Muscle layer of colon (tissue), 2 donors: Measurements from ENCODE around the gene RPS6KL1.

ENCODE experiments used
- H3K27ac ChIP-seq: one replicate; pipeline ENCODE4 v1.7.0; 2013; ENCODE audit warnings: low read depth, mild to moderate bottlenecking, low read length, moderate library complexity
- H3K27me3 ChIP-seq, 2 donors: one replicate each; pipeline ENCODE4 v1.7.0; 2013; ENCODE audit warnings: low read length in 2 of 2, mild to moderate bottlenecking in 2 of 2; ENCODE audit not compliant: insufficient read depth in 2 of 2, control insufficient read depth in 1 of 2
- H3K36me3 ChIP-seq: one replicate; pipeline ENCODE4 v1.7.0; 2013; ENCODE audit warnings: mild to moderate bottlenecking, low read length; ENCODE audit not compliant: insufficient read depth
- H3K4me1 ChIP-seq: one replicate; pipeline ENCODE4 v1.7.0; 2013; ENCODE audit warnings: mild to moderate bottlenecking, low read length; ENCODE audit not compliant: insufficient read depth
- H3K4me3 ChIP-seq, 2 donors: one replicate each; pipeline ENCODE4 v1.7.0; 2013; ENCODE audit warnings: low read length in 2 of 2, low read depth in 1 of 2, mild to moderate bottlenecking in 1 of 2, moderate library complexity in 1 of 2
- H3K9ac ChIP-seq: one replicate; pipeline ENCODE4 v1.7.0; 2013; ENCODE audit warnings: low read length
- H3K9me3 ChIP-seq: one replicate; pipeline ENCODE4 v1.7.0; 2013; ENCODE audit warnings: mild to moderate bottlenecking, low read length
- donor health status: abdominal sarcoma.
- donor health status: Adenocarcinoma of cecum.

RPS6KL1 gene

GRCh38 chr14:74871819-74872218 is 51.2 kb downstream of the RPS6KL1 start:
- Histone ChIP-seq H3K36me3 (no peaks in the 10 kb centered on the region), H3K9me3 (no peaks in the 10 kb centered on the region), H3K9ac (no peak overlapping the region), H3K4me1 (no peaks in the 10 kb centered on the region), H3K4me3 (no peak overlapping the region), H3K27ac (no peak overlapping the region), H3K27me3 (peaks cover 0 to 4% of the 10 kb centered on the region in 2 donors)

- no peak overlapping the region for H3K27ac ChIP-seq
- H3K4me3 ChIP-seq: no peak overlapping the region
- no peaks in the 10 kb centered on the region for H3K4me1 ChIP-seq
- no peaks in the 10 kb centered on the region for H3K36me3 ChIP-seq
- no peak overlapping the region for H3K9ac ChIP-seq
- H3K27me3 ChIP-seq: peaks cover 0 to 4% of the 10 kb centered on the region in 2 donors
- H3K9me3 ChIP-seq: no peaks in the 10 kb centered on the region
Measured at GRCh38 chr14:74868739-74869138, 54.3 kb downstream of the RPS6KL1 start.

GRCh38 chr14:74867673-74868072 is 55.4 kb downstream of the RPS6KL1 start:
- Histone ChIP-seq H3K9me3 (no peaks in the 10 kb centered on the region), H3K27ac (no peak overlapping the region), H3K36me3 (no peaks in the 10 kb centered on the region), H3K4me3 (no peak overlapping the region), H3K4me1 (no peaks in the 10 kb centered on the region), H3K27me3 (peaks cover 0 to 4% of the 10 kb centered on the region in 2 donors), H3K9ac (no peak overlapping the region)

- no peak overlapping the region for H3K4me3 ChIP-seq
- no peaks in the 10 kb centered on the region for H3K36me3 ChIP-seq
- no peak overlapping the region for H3K27ac ChIP-seq
- no peak overlapping the region for H3K9ac ChIP-seq
- H3K4me1 ChIP-seq: no peaks in the 10 kb centered on the region
- H3K9me3 ChIP-seq: no peaks in the 10 kb centered on the region
- H3K27me3 ChIP-seq: peaks cover 0 to 4% of the 10 kb centered on the region in 2 donors
Measured at GRCh38 chr14:74866708-74867389, 56.2 kb downstream of the RPS6KL1 start.

GRCh38 chr14:74865156-74865555 is 57.9 kb downstream of the RPS6KL1 start:
- no peaks in the 10 kb centered on the region for H3K9me3 ChIP-seq
- no peak overlapping the region for H3K27ac ChIP-seq
- peaks cover 0 to 4% of the 10 kb centered on the region in 2 donors for H3K27me3 ChIP-seq
- no peak overlapping the region for H3K4me3 ChIP-seq
- H3K4me1 ChIP-seq: peaks cover 8% of the 10 kb centered on the region
- no peak overlapping the region for H3K9ac ChIP-seq
- H3K36me3 ChIP-seq: no peaks in the 10 kb centered on the region

- Histone ChIP-seq H3K9me3 (no peaks in the 10 kb centered on the region), H3K27me3 (peaks cover 0 to 4% of the 10 kb centered on the region in 2 donors), H3K36me3 (no peaks in the 10 kb centered on the region), H3K9ac (no peak overlapping the region), H3K4me1 (peaks cover 8% of the 10 kb centered on the region), H3K27ac (no peak overlapping the region), H3K4me3 (no peak overlapping the region)
Measured at GRCh38 chr14:74864198-74864597, 58.9 kb downstream of the RPS6KL1 start.

- H3K9ac ChIP-seq: no peak overlapping the region
- H3K9me3 ChIP-seq: no peaks in the 10 kb centered on the region
- H3K27me3 ChIP-seq: peaks cover 0 to 4% of the 10 kb centered on the region in 2 donors
- H3K36me3 ChIP-seq: no peaks in the 10 kb centered on the region
- peaks cover 8% of the 10 kb centered on the region for H3K4me1 ChIP-seq
- no peak overlapping the region for H3K4me3 ChIP-seq
- no peak overlapping the region for H3K27ac ChIP-seq
Measured at GRCh38 chr14:74863274-74863673, 59.8 kb downstream of the RPS6KL1 start.

- no peaks in the 10 kb centered on the region for H3K9me3 ChIP-seq
- no peak overlapping the region for H3K9ac ChIP-seq
- no peak overlapping the region for H3K27ac ChIP-seq
- H3K27me3 ChIP-seq: no peaks in the 10 kb centered on the region
- H3K4me3 ChIP-seq: no peak overlapping the region
- peaks cover 8% of the 10 kb centered on the region for H3K4me1 ChIP-seq
- H3K36me3 ChIP-seq: no peaks in the 10 kb centered on the region
Measured at GRCh38 chr14:74861734-74862090, 61.3 kb downstream of the RPS6KL1 start.

GRCh38 chr14:74860899-74861733 is 61.9 kb downstream of the RPS6KL1 start:
- H3K9ac ChIP-seq: no peak overlapping the region
- H3K4me3 ChIP-seq: no peak overlapping the region
- peaks cover 8% of the 10 kb centered on the region for H3K4me1 ChIP-seq

GRCh38 chr14:74859757-74860552 is 63.1 kb downstream of the RPS6KL1 start:
- Histone ChIP-seq H3K4me1 (peaks cover 8% of the 10 kb centered on the region), H3K27ac (no peak overlapping the region), H3K27me3 (no peaks in the 10 kb centered on the region), H3K36me3 (no peaks in the 10 kb centered on the region), H3K9ac (no peak overlapping the region), H3K4me3 (no peak overlapping the region), H3K9me3 (no peaks in the 10 kb centered on the region)

More at GRCh38 chr14:74860899-74861733, 61.9 kb downstream of the RPS6KL1 start:
- Histone ChIP-seq H3K27me3 (no peaks in the 10 kb centered on the region), H3K36me3 (no peaks in the 10 kb centered on the region), H3K27ac (no peak overlapping the region), H3K9me3 (no peaks in the 10 kb centered on the region)

- Histone ChIP-seq H3K27ac (no peak overlapping the region), H3K9me3 (no peaks in the 10 kb centered on the region), H3K27me3 (no peaks in the 10 kb centered on the region), H3K4me1 (peaks cover 20% of the 10 kb centered on the region), H3K9ac (no peak overlapping the region), H3K36me3 (no peaks in the 10 kb centered on the region), H3K4me3 (no peak overlapping the region)
Measured at GRCh38 chr14:74858022-74858421, 65.0 kb downstream of the RPS6KL1 start.
